HuH-7.5 (cell line): ENCODE data around the gene GARIN5B.
"Not testable (repeated sequence)": the region's sequence is repeated elsewhere in the genome, so short reads cannot be mapped to it uniquely, and the experiment has no call there.

Experiments used
- DNase-seq: peaks from one replicate; pipeline ENCODE4 v3.0.0; 2011; ENCODE audit warnings: low spot score

GARIN5B gene

GRCh38 chr19:55362990-55363716 lies at the start of gene GARIN5B:
Gene GARIN5B, minus strand, starts transcription at chr19:55363260. Its CDS starts 194 bp downstream, at chr19:55363066.
- no peak for DNase-seq

- DNase-seq = no peak
Measured at GRCh38 chr19:55410168-55410567, 47.1 kb upstream of the GARIN5B start.

- DNase-seq = not testable (repeated sequence)
Measured at GRCh38 chr19:55409179-55409578, 46.1 kb upstream of the GARIN5B start.

GRCh38 chr19:55408533-55408872 lies 45.4 kb upstream of the GARIN5B start:
- DNase-seq = no peak

- DNase-seq = peak; percentile 100
Measured at GRCh38 chr19:55407800-55408532, 44.9 kb upstream of the GARIN5B start.

- not testable (repeated sequence) for DNase-seq
Measured at GRCh38 chr19:55407550-55407799, 44.4 kb upstream of the GARIN5B start, which contains the start of gene UBE2S. Gene UBE2S, minus strand, starts transcription at chr19:55407788. Its CDS starts 199 bp downstream, at chr19:55407589.

GRCh38 chr19:55406826-55407549 lies 43.9 kb upstream of the GARIN5B start:
- DNase-seq = no peak

GRCh38 chr19:55406091-55406825 lies 43.2 kb upstream of the GARIN5B start:
- DNase-seq = no peak

GRCh38 chr19:55405638-55406037 lies 42.6 kb upstream of the GARIN5B start:
- DNase-seq = no peak

GRCh38 chr19:55402509-55402908 lies 39.4 kb upstream of the GARIN5B start:
- no peak for DNase-seq

GRCh38 chr19:55401390-55401789 lies 38.3 kb upstream of the GARIN5B start:
- DNase-seq = not testable (repeated sequence)

- DNase-seq = no peak
Measured at GRCh38 chr19:55400281-55401087, 37.4 kb upstream of the GARIN5B start.

GRCh38 chr19:55398200-55398925 lies 35.3 kb upstream of the GARIN5B start:
- no peak for DNase-seq

GRCh38 chr19:55392820-55393761 lies 30.0 kb upstream of the GARIN5B start:
- no peak for DNase-seq

GRCh38 chr19:55391702-55392615 lies 28.9 kb upstream of the GARIN5B start:
- no peak for DNase-seq

GRCh38 chr19:55391191-55391670 lies 28.2 kb upstream of the GARIN5B start:
- no peak for DNase-seq

- no peak for DNase-seq
Measured at GRCh38 chr19:55390461-55390880, 27.4 kb upstream of the GARIN5B start.
